Ovary (tissue), 3 donors: Measurements from ENCODE around the gene TTLL3.

Experiments
- EP300 ChIP-seq: sonication (generic); formaldehyde crosslinking; IDR thresholded peaks from one replicate; pipeline ENCODE4 v1.6.1; 2017; ENCODE audit warnings: antibody characterized with exemption
- POLR2A ChIP-seq: fragments of 450-650 bp; IDR thresholded peaks from one replicate; pipeline ENCODE4 v1.6.1; 2017; ENCODE audit warnings: antibody characterized with exemption, mild to moderate bottlenecking, moderate library complexity
- TF ChIP-seq, protein P1 (sequence below), 3 donors: fragments of 450-650 bp in 2 of 3; fragments of 200-600 bp in 1 of 3; IDR thresholded peaks; one replicate each; pipeline versions ENCODE4 v1.5.1 to v1.8.0; 2016 to 2022; ENCODE audit warnings: antibody characterized with exemption in 3 of 3, mild to moderate bottlenecking in 1 of 3
- donor health status: DM: no; HTN: no; CAD: no.

DNA sequence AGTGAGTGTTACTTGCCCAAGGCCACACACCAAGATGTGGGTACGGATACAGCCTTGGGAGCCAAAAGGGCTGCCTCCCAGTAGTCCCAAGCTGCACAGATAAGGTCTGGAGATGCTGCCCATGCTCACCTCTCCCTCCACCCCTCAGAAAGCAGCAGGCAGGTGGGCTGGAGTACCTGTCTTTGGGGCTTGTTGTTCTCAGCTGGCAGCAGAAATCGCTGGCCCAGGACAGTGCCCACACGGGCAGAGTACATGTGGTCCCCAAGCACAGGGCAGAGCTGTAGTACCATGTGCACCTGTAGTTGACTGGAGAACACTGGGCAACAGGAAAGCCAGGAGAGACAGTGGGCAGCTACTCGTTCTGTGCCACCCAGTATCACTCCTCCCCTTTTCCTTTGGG lies 28.8 kb downstream of the TTLL3 start:
- TF ChIP-seq, protein P1, sequence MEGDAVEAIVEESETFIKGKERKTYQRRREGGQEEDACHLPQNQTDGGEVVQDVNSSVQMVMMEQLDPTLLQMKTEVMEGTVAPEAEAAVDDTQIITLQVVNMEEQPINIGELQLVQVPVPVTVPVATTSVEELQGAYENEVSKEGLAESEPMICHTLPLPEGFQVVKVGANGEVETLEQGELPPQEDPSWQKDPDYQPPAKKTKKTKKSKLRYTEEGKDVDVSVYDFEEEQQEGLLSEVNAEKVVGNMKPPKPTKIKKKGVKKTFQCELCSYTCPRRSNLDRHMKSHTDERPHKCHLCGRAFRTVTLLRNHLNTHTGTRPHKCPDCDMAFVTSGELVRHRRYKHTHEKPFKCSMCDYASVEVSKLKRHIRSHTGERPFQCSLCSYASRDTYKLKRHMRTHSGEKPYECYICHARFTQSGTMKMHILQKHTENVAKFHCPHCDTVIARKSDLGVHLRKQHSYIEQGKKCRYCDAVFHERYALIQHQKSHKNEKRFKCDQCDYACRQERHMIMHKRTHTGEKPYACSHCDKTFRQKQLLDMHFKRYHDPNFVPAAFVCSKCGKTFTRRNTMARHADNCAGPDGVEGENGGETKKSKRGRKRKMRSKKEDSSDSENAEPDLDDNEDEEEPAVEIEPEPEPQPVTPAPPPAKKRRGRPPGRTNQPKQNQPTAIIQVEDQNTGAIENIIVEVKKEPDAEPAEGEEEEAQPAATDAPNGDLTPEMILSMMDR (IDR thresholded peaks at IDR 0.05) = no peak
- no peak for TF ChIP-seq POLR2A
- no peak for TF ChIP-seq EP300
